ENCODE measurements around the gene TTLL3. TPM values are rescaled to one million over a fixed set of nuclear protein-coding genes. Genes with fewer than 3 reads are reported as not detected.

TTLL3 gene
- total RNA-seq, 2 donors from 2014 or later: 24.1 to 88.0 TPM

DNA sequence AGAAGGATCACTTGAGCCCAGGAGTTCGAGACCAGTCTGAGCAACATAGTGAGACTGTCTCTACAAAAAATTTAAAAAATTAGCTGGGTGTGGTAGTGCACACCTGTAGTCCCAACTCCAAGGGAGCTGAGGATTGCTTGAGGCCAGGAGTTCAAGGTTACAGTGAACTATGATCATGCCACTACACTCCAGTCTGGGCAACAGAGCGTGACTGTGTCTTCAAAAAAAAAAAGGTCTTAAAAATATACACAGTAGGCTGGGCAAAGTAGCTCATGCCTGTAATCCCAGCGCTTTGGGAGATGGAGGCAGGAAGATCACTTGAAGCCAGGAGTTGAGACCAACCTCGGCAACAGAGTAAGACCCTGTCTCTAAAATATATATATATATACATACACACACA, 29.2 kb upstream of the TTLL3 start:
- Histone ChIP-seq H3K4me3 (no peak overlapping the region), H3K9me3 (no peaks in the 10 kb centered on the region), H3K27ac (peak overlapping the region in 1 of 4 donors; percentile 61), H3K4me1 (no peaks in the 10 kb centered on the region), H3K36me3 (replicated peaks in 1 of 2; ENCODE audit: insufficient read depth in 1 of 2, low read depth in 2 of 2) (peaks cover 4 to 9% of the 10 kb centered on the region in 2 donors), H3K27me3 (no peaks in the 10 kb centered on the region)
- DNase-seq: no peak
- TF ChIP-seq POLR2A (IDR thresholded peaks at IDR 0.05) (no peak), CTCF (IDR thresholded peaks at IDR 0.05) (no peak)
- ATAC-seq: no peak
- 90 to 93% methylated on average over 4 of the region's 4 CpGs for WGBS, 2 donors
- intact Hi-C loops (cut with DNase I): no loop called here

DNA sequence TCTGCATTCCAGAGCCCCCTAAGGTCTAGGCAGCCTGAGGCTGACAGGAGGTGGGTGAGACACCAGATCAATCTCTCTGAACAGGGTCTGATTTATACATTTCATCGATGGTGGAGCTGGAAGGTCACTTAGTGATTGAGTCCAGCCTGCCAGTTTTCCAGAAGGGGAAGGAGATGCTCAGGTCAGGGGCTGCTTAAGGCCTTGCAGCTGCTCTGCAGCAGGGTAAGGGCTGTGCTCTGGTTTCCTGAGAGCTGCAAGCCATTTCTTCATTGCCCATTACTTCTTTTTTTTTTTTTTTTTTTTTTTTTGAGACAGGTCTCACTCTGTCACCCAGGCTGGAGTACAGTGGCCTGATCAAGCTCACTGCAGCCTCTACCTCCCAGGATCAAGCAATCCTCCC, 28.5 kb upstream of the TTLL3 start:
- intact Hi-C loops (cut with DNase I): no loop called here

DNA sequence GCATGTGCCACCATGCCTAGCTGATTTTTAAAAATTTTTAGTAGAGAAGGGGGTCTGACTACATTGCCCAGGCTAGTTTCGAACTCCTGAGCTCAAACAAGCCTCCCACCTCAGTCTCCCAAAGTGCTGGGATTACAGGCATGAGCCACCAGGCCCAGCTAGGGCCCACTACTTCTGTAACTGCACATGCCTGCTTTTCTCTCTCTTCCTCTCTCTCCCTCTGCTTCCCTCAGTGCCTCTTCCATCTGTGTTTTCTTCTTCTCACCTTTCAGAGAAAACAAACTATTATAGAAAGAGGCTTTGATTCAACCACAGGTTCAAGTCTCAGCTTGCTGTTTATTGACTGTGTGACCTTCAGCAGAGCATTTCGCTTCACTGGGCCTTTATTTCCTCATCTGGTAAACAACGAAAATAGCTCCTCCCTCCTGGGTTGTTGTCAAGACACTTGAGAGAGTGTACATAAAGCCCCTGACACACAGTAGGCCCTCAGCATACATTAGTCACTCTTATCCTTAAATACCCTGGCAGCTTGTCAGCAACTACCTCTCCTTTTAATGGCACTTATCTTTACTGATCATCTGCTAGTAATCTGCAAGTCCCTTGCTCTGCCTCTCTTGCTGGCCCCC, 28.0 kb upstream of the TTLL3 start:
- H3K4me1 ChIP-seq: no peaks in the 10 kb centered on the region
- intact Hi-C loops (cut with DNase I): no loop called here
- ATAC-seq (no peak), DNase-seq (no peak)
- TF ChIP-seq POLR2A (IDR thresholded peaks at IDR 0.05): no peak
- no peak for TF ChIP-seq CTCF (IDR thresholded peaks at IDR 0.05)
- H3K27ac ChIP-seq: no peak overlapping the region
- H3K9me3 ChIP-seq: no peaks in the 10 kb centered on the region
- peaks cover 4 to 9% of the 10 kb centered on the region in 2 donors for H3K36me3 ChIP-seq (replicated peaks in 1 of 2; ENCODE audit: insufficient read depth in 1 of 2, low read depth in 2 of 2)
- H3K4me3 ChIP-seq: no peak overlapping the region
- WGBS, 2 donors: 50 to 59% methylated on average over 3 of the region's 3 CpGs
- H3K27me3 ChIP-seq: no peaks in the 10 kb centered on the region

More for the DNA sequence above, 28.5 kb upstream of the TTLL3 start:
- Histone ChIP-seq H3K9me3 (no peaks in the 10 kb centered on the region), H3K27ac (no peak overlapping the region), H3K27me3 (no peaks in the 10 kb centered on the region), H3K4me1 (no peaks in the 10 kb centered on the region), H3K36me3 (replicated peaks in 1 of 2; ENCODE audit: insufficient read depth in 1 of 2, low read depth in 2 of 2) (peaks cover 4 to 9% of the 10 kb centered on the region in 2 donors), H3K4me3 (no peak overlapping the region)
- 40 to 42% methylated on average over 1 of the region's 1 CpG for WGBS, 2 donors
- DNase-seq (no peak), ATAC-seq (no peak)
- TF ChIP-seq POLR2A (IDR thresholded peaks at IDR 0.05): no peak
- no peak for TF ChIP-seq CTCF (IDR thresholded peaks at IDR 0.05)

- DNase-seq: no peak
- H3K27ac ChIP-seq: no peak overlapping the region
- no peaks in the 10 kb centered on the region for H3K9me3 ChIP-seq
- H3K4me1 ChIP-seq: no peaks in the 10 kb centered on the region
- H3K4me3 ChIP-seq: no peak overlapping the region
- intact Hi-C loops (cut with DNase I): no loop called here
- ATAC-seq: no peak
- TF ChIP-seq CTCF (IDR thresholded peaks at IDR 0.05): peak in 1 of 7 experiments; percentile 10
- no peak for TF ChIP-seq POLR2A (IDR thresholded peaks at IDR 0.05)
- peaks cover 4 to 9% of the 10 kb centered on the region in 2 donors for H3K36me3 ChIP-seq (replicated peaks in 1 of 2; ENCODE audit: insufficient read depth in 1 of 2, low read depth in 2 of 2)
- 36 to 43% methylated on average over 3 of the region's 3 CpGs for WGBS, 2 donors
- H3K27me3 ChIP-seq: no peaks in the 10 kb centered on the region
Measured at GRCh38 chr3:9782770-9783169, 27.3 kb upstream of the TTLL3 start.

DNA sequence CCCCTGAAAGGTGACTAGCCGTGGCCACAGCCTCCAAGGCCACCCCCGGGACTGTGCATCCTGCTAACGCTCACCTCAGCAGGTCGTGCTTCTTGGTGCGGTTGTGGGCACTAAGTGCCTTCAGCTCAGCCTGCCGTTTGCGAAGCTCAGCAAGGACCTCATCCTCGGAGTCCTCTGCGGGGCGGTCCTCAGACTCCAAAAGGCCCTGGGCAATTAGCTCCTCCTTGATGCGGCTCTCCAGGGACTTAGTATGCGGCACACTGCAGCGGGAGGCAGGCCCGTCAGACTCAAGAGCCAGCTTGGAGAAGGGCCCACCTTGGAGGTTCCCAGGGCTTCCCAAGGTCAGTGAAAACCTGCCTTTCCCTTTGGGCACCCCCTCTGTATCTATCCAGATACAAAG, 26.1 kb upstream of the TTLL3 start:
- Histone ChIP-seq H3K4me1 (no peaks in the 10 kb centered on the region), H3K9me3 (no peaks in the 10 kb centered on the region), H3K4me3 (no peak overlapping the region), H3K27me3 (no peaks in the 10 kb centered on the region), H3K36me3 (replicated peaks in 1 of 2; ENCODE audit: insufficient read depth in 1 of 2, low read depth in 2 of 2) (peaks cover 4 to 9% of the 10 kb centered on the region in 2 donors), H3K27ac (no peak overlapping the region)
- DNase-seq: no peak
- ATAC-seq: no peak
- WGBS, 2 donors: 93 to 100% methylated on average over 2 to 14 of the region's 14 CpGs
- intact Hi-C loops (cut with DNase I): no loop called here
- no peak for TF ChIP-seq POLR2A (IDR thresholded peaks at IDR 0.05)
- TF ChIP-seq CTCF (IDR thresholded peaks at IDR 0.05): no peak

Data from body of pancreas (tissue), 4 donors.